HepG2 (cell line): Measurements from ENCODE around the gene CST8. TPM values are rescaled to one million over a fixed set of nuclear protein-coding genes. Genes with fewer than 3 reads are reported as not detected.

Experiments used
- ATF1 ChIP-seq: IDR thresholded peaks from 2 replicates; pipeline ENCODE4 v1.6.1; 2016; ENCODE audit warnings: mild to moderate bottlenecking, control low read depth
- ATF3 ChIP-seq: sonication (generic); formaldehyde crosslinking; IDR thresholded peaks from 2 replicates; pipeline ENCODE4 v1.4.0; 2020; ENCODE audit warnings: missing genetic modification reagents
- E2F2 ChIP-seq: sonication (generic); formaldehyde crosslinking; IDR thresholded peaks from 2 replicates; pipeline ENCODE4 v1.4.0; 2020; ENCODE audit warnings: missing genetic modification reagents, borderline replicate concordance
- FOXK2 ChIP-seq: fragments of 450-650 bp; IDR thresholded peaks from 2 replicates; pipeline ENCODE4 v1.6.1; 2016
- HINFP ChIP-seq: sonication (generic); formaldehyde crosslinking; IDR thresholded peaks from 2 replicates; pipeline ENCODE4 v1.4.0; 2020; ENCODE audit warnings: low read depth, mild to moderate bottlenecking, missing genetic modification reagents
- HNRNPUL1 ChIP-seq: fragments of 200-400 bp; formaldehyde crosslinking; IDR thresholded peaks from 2 replicates; pipeline ENCODE4 v1.6.1; 2017; ENCODE audit warnings: low read depth, mild to moderate bottlenecking, low read length, moderate library complexity
- MED1 ChIP-seq: sonication (generic); formaldehyde crosslinking; IDR thresholded peaks from 2 replicates; pipeline ENCODE4 v1.4.0; 2020; ENCODE audit warnings: missing genetic modification reagents
- MIXL1 ChIP-seq: IDR thresholded peaks from 2 replicates; pipeline ENCODE4 v1.6.1; 2016
- NR2F1 ChIP-seq, 2 experiments: fragments of 450-650 bp in 1 of 2; formaldehyde crosslinking in 1 of 2; IDR thresholded peaks; 2 replicates each; pipeline versions ENCODE4 v1.5.0 to v1.6.1; 2016 to 2020; ENCODE audit warnings: mild to moderate bottlenecking in 1 of 2, missing compliant biosample characterization in 1 of 2, missing genetic modification reagents in 1 of 2, moderate library complexity in 1 of 2
- ZHX1 ChIP-seq: sonication (generic); formaldehyde crosslinking; IDR thresholded peaks from 2 replicates; pipeline ENCODE4 v1.8.1; 2022; ENCODE audit warnings: low read depth, mild to moderate bottlenecking, missing genetic modification reagents
- ZNF121 ChIP-seq: sonication (generic); formaldehyde crosslinking; IDR thresholded peaks from 2 replicates; pipeline ENCODE4 v1.5.0; 2020; ENCODE audit warnings: mild to moderate bottlenecking, missing genetic modification reagents
- ZNF136 ChIP-seq: sonication (generic); formaldehyde crosslinking; IDR thresholded peaks from 2 replicates; pipeline ENCODE4 v1.8.1; 2022; ENCODE audit warnings: low read depth, mild to moderate bottlenecking, moderate library complexity, missing genetic modification reagents
- ZNF282 ChIP-seq: fragments of 450-650 bp; IDR thresholded peaks from 2 replicates; pipeline ENCODE4 v1.6.1; 2018; ENCODE audit not compliant: partially characterized antibody
- ZNF331 ChIP-seq: sonication (generic); formaldehyde crosslinking; IDR thresholded peaks from 2 replicates; pipeline ENCODE4 v1.4.0; 2020; ENCODE audit warnings: missing genetic modification reagents
- ZNF501 ChIP-seq: sonication (generic); formaldehyde crosslinking; IDR thresholded peaks from 2 replicates; pipeline ENCODE4 v1.5.1; 2020; ENCODE audit warnings: mild to moderate bottlenecking, moderate library complexity, missing genetic modification reagents
- ZNF512 ChIP-seq: sonication (generic); formaldehyde crosslinking; IDR thresholded peaks from 2 replicates; pipeline ENCODE4 v1.4.0; 2020; ENCODE audit warnings: mild to moderate bottlenecking, missing genetic modification reagents
- ZNF577 ChIP-seq: sonication (generic); formaldehyde crosslinking; IDR thresholded peaks from 2 replicates; pipeline ENCODE4 v1.4.0; 2020; ENCODE audit warnings: mild to moderate bottlenecking, low read depth, missing genetic modification reagents, borderline replicate concordance
- ZNF597 ChIP-seq: sonication (generic); formaldehyde crosslinking; IDR thresholded peaks from 2 replicates; pipeline ENCODE4 v1.5.0; 2020; ENCODE audit warnings: missing genetic modification reagents
- ZNF780A ChIP-seq: sonication (generic); formaldehyde crosslinking; IDR thresholded peaks from 2 replicates; pipeline ENCODE4 v1.8.0; 2022; ENCODE audit warnings: mild to moderate bottlenecking, missing genetic modification reagents, moderate library complexity
- ZNF790 ChIP-seq: sonication (generic); formaldehyde crosslinking; IDR thresholded peaks from 2 replicates; pipeline ENCODE4 v1.8.0; 2022; ENCODE audit warnings: missing genetic modification reagents, mild to moderate bottlenecking, borderline replicate concordance
- polyA plus RNA-seq, 8 experiments: library from polyadenylated mRNA; depleted of rRNA in 3 of 8; stranded (reverse) in 7 of 8; unstranded in 1 of 8; fragments of >200 nt; fragmentation: Illumina TruSeq in 4 of 8; extraction: Trizol in 4 of 8; gene quantifications; 2 replicates each; pipeline versions ENCODE4 v1.2.1 to v1.2.3, GENCODE V29; 2011 to 2016; ENCODE audit warnings: low read depth in 4 of 8, missing spikeins in 1 of 8, mixed read lengths in 1 of 8; ENCODE audit not compliant: insufficient read depth in 1 of 8
- total RNA-seq, 5 experiments: library from RNA; depleted of rRNA; stranded (reverse); fragments of >200 nt; fragmentation: Illumina TruSeq; extraction: Trizol; gene quantifications; 2 replicates each; pipeline ENCODE4 v1.2.3, GENCODE V29; 2016; ENCODE audit warnings: low read depth in 1 of 5
- TF ChIP-seq, protein P1 (sequence below): sonication (generic); formaldehyde crosslinking; IDR thresholded peaks from 2 replicates; pipeline ENCODE4 v1.8.1; 2023; ENCODE audit warnings: mild to moderate bottlenecking, inconsistent platforms, moderate library complexity, missing genetic modification reagents, borderline replicate concordance

Gene CST8
- total and polyA plus RNA-seq, 2 of the 13 experiments (the other 11 are each of a cell fraction or from before 2014, with no cell fraction given) = not detected

GRCh38 chr20:23441850-23442313 lies 49.0 kb upstream of the CST8 start (continued):
- TF ChIP-seq HINFP (no peak), ZNF501 (CRISPR knock-in tag) (no peak), FOXK2 (no peak), E2F2 (CRISPR knock-in tag) (no peak), ZNF136 (CRISPR knock-in tag) (no peak), ZHX1 (CRISPR knock-in tag) (no peak), ATF1 (no peak), MIXL1 (CRISPR knock-in tag) (peak; percentile 43; the same call in 1 of the 2 replicates), NR2F1 (CRISPR knock-in tag; IDR thresholded peaks at IDR 0.05) (no peak), ZNF282 (no peak), ZNF331 (CRISPR knock-in tag) (peak; percentile 83), ZNF780A (CRISPR knock-in tag) (0 out of 2 replicates have a peak, but pooled peaks have one; percentile 33), HNRNPUL1 (no peak), ZNF577 (CRISPR knock-in tag) (no peak), ZNF512 (CRISPR knock-in tag) (no peak), ATF3 (CRISPR knock-in tag) (no peak), ZNF790 (CRISPR knock-in tag) (no peak), ZNF121 (no peak), ZNF597 (CRISPR knock-in tag) (no peak), MED1 (CRISPR knock-in tag) (no peak)
- TF ChIP-seq, protein P1, sequence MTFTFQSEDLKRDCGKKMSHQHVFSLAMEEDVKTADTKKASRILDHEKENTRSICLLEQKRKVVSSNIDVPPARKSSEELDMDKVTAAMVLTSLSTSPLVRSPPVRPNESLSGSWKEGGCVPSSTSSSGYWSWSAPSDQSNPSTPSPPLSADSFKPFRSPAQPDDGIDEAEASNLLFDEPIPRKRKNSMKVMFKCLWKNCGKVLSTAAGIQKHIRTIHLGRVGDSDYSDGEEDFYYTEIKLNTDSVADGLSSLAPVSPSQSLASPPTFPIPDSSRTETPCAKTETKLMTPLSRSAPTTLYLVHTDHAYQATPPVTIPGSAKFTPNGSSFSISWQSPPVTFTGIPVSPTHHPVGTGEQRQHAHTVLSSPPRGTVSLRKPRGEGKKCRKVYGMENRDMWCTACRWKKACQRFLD (CRISPR knock-in tag) = no peak
